Activated CD8-positive, alpha-beta memory T cell treated with anti-CD3 and anti-CD28 coated beads for 4 hours (primary cell): ENCODE data around the gene FGD5.

ENCODE experiments used
- DNase-seq, 2 donors: peaks; one replicate each; pipeline ENCODE4 v3.0.0-alpha.2; 2020; ENCODE audit warnings: low read depth in 2 of 2

FGD5 gene

GRCh38 chr3:14789640-14790285 is 29.0 kb upstream of the FGD5 start:
- DNase-seq = no peak

- DNase-seq = no peak
These were observed 27.3 kb upstream of the FGD5 start for GRCh38 chr3:14791343-14791945.

- DNase-seq = no peak
These were observed 26.1 kb upstream of the FGD5 start for GRCh38 chr3:14792691-14793121.

GRCh38 chr3:14793126-14793857 is 25.5 kb upstream of the FGD5 start:
- no peak for DNase-seq

GRCh38 chr3:14793858-14794234 is 24.9 kb upstream of the FGD5 start:
- DNase-seq = no peak

- DNase-seq = no peak
These were observed 24.3 kb upstream of the FGD5 start for GRCh38 chr3:14794435-14794834.

GRCh38 chr3:14795996-14796395 is 22.8 kb upstream of the FGD5 start:
- DNase-seq = no peak

GRCh38 chr3:14796403-14797077 is 22.2 kb upstream of the FGD5 start:
- DNase-seq = no peak

GRCh38 chr3:14797731-14798130 is 21.0 kb upstream of the FGD5 start:
- DNase-seq = no peak

GRCh38 chr3:14798231-14798630 is 20.5 kb upstream of the FGD5 start:
- no peak for DNase-seq

GRCh38 chr3:14799146-14799545 is 19.6 kb upstream of the FGD5 start:
- no peak for DNase-seq

- DNase-seq = no peak
These were observed 17.7 kb upstream of the FGD5 start for GRCh38 chr3:14801031-14801430.

- no peak for DNase-seq
These were observed 16.9 kb upstream of the FGD5 start for GRCh38 chr3:14801668-14802380.

- DNase-seq = no peak
These were observed 16.4 kb upstream of the FGD5 start for GRCh38 chr3:14802381-14802731.

- DNase-seq = no peak
These were observed 15.4 kb upstream of the FGD5 start for GRCh38 chr3:14803101-14803980.

- DNase-seq = no peak
These were observed 14.6 kb upstream of the FGD5 start for GRCh38 chr3:14803981-14804834.

GRCh38 chr3:14804835-14805780 is 13.7 kb upstream of the FGD5 start:
- DNase-seq = no peak

GRCh38 chr3:14805961-14806537 is 12.7 kb upstream of the FGD5 start:
- no peak for DNase-seq
